Loucy (cell line): ENCODE data around the gene ANGPTL8.

ENCODE experiments used
- EZH2phosphoT487 ChIP-seq: fragments of 200-600 bp; IDR thresholded peaks from 2 replicates; pipeline ENCODE4 v1.6.1; 2018; ENCODE audit warnings: antibody characterized with exemption, mild to moderate bottlenecking, moderate library complexity, borderline replicate concordance
- TF ChIP-seq, protein P1 (sequence below): fragments of 200-600 bp; sonication (generic); conservative IDR thresholded peaks from 2 replicates; pipeline ENCODE4 v1.5.1; 2014; ENCODE audit warnings: mild to moderate bottlenecking, antibody characterized with exemption, low read length

DNA sequence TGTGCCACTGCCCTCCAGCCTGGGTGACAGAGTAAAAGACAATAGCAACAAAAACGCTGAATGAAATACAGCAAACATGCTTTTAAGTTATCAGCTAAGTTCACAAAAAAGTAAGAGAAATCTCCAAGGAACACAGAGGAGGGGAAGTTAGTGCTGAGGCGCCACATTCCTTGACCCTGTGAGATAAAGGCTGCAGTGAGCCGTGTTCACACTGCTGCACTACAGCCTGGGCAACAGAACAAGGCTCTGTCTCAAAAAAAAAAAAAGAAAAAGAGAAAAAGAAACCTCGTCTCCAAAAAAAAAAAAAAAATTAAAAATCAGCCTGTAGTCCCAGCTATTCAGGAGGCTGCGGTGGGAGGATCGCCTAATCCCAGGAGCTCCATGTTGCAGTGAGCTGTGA is 39.3 kb downstream of the ANGPTL8 start:
- TF ChIP-seq, protein P1, sequence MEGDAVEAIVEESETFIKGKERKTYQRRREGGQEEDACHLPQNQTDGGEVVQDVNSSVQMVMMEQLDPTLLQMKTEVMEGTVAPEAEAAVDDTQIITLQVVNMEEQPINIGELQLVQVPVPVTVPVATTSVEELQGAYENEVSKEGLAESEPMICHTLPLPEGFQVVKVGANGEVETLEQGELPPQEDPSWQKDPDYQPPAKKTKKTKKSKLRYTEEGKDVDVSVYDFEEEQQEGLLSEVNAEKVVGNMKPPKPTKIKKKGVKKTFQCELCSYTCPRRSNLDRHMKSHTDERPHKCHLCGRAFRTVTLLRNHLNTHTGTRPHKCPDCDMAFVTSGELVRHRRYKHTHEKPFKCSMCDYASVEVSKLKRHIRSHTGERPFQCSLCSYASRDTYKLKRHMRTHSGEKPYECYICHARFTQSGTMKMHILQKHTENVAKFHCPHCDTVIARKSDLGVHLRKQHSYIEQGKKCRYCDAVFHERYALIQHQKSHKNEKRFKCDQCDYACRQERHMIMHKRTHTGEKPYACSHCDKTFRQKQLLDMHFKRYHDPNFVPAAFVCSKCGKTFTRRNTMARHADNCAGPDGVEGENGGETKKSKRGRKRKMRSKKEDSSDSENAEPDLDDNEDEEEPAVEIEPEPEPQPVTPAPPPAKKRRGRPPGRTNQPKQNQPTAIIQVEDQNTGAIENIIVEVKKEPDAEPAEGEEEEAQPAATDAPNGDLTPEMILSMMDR, result no peak
- no peak for TF ChIP-seq EZH2phosphoT487
